ENCODE measurements around the gene SLC16A4.

The SLC16A4 gene

DNA sequence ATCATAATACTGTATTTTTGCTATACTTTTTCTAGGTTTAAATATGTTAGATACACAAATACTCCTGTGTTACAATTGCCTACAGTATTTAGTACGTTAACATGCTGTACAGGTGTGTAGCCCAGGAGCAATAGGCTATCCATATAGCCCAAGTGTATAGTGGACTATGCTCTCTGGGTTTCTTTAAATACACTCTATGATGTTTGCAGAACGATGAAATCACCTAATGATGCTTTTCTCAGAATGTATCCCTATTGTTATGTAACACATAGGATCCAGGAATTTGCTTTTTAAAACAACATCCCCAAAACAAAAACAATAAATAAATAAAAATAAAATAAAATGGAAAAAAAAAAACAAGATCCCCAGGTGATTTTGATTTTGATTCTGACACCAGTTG, 69.8 kb downstream of the SLC16A4 start:
- DNase-seq: no peak

DNA sequence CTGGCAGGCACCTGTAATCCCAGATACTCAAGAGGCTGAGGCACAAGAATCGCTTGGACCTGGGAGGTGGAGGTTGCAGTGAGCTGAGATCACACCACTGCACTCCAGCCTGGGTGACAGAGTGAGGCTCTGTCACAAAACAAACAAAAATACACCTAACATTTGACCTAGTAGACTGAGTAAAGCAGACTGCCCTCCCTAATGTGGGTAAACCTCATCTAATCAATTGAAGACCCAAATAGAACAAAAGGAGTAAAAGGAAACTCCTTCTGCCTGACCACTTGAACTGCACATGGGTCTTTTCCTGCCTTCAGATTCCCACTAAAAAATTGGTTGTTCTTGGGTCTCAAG, 70.7 kb downstream of the SLC16A4 start:
- DNase-seq: no peak

DNA sequence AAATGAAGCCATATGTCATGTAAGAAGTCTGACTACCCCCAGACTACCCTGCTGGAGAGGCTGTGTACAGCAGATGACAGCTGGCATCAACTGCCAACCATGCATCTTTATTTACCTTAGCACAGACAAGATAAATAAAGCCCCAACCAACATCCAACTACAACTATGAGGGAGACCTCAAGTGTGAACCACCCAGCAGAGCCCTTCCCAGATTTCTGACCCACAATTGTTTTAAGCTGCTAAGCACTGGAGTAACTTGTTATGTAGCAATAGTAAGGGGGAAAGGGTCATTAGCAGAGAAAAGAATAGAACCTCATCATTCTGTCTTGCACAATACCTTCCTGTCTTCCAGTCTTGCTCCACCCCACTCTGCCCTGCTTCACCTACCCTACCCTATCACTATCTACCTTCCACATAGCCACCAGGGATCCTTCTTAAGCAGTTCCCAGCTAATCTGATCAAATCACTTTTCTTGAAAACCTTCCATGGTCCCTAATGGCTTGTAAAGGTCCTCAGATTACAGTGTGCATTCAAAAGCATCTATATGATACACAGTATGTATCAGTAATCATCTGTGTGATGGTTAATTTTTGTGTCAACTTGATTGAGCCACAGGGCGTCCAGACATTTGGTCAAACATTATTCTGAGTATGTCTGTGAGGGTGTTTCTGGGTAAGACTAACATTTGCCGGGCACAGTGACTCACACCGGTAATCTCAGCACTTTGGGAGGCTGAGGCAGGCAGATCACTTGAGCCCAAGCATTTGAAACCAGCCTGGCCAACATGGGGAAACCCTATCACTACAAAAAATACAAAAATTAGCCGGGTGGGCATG, 71.3 kb downstream of the SLC16A4 start:
- DNase-seq: peak; percentile 10

DNA sequence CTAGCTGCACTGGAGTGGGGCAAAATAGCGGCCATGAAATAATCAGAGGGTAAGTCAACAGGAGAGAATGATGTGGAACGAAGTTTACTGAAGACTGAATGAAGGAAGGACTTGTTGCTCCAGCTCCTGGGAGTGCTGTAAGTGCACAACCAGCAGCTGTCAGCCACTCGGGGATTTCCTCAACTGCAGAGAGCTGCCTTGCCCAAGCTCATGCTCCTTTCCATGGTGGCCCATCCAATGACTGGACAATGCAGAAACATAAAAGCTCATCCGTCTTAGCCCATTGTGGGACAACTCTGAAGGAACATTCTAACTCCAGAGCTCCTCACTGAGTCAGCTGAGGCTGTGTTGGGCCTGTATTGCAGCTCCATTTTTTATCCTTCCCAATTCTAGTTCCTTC, 72.8 kb downstream of the SLC16A4 start:
- DNase-seq: no peak

DNA sequence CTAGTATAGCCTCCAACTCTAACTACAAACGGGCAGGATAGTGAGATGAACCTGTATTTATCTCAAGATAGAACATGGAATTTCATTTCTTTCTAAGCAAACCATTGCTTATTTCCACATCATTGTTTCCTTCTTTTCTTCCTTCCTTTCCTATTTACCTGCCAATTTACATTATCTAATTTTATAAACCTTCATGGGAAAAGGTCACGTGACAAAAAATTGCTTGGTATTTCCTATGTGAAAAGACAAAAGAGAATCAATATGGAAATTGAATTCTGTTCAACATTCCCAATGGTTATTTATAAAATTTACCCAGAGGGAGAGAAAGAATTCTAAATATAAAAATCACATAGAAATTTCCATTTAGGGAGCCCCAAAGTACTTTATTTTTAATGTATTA, 74.1 kb downstream of the SLC16A4 start:
- DNase-seq: no peak

Measured in NCI-H510A treated with DMSO at 0.1 percent for 48 hours (cell line).